ENCODE data around the gene C13orf42.
"Not testable (repeated sequence)": the region's sequence is repeated elsewhere in the genome, so short reads cannot be mapped to it uniquely, and the experiment has no call there.

Gene C13orf42

DNA sequence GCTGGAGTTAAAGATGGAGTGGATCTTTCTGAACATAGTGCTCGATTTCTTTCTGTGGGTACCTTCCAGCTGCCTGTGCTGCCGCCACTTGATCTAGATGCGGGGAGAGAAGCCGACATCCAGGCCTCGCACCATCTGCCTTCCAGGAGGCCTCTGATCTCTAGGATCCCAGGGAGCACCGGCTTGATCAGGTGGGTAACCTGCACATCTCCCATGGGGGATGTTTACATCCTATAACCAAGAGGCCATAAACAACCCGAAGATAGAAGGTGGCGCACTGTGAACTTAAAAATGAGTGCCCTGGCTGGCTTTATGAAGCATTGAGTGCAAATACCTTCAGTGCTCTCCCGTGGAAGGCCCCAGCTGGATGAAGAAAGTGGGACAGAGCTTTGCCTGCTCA, at the start of gene C13orf42:
Gene C13orf42 (minus strand): TSS at position 101 of the 400 bp plus-strand sequence. CDS start 65 bp downstream, at position 36.
- no peak for DNase-seq

GRCh38 chr13:51158880-51159518, 47.9 kb upstream of the C13orf42 start:
- DNase-seq, result no peak

- no peak for DNase-seq
These were observed 47.3 kb upstream of the C13orf42 start for GRCh38 chr13:51158365-51158764.

- DNase-seq, result no peak
These were observed 45.6 kb upstream of the C13orf42 start for GRCh38 chr13:51156648-51157047.

- no peak for DNase-seq
These were observed 44.9 kb upstream of the C13orf42 start for GRCh38 chr13:51155776-51156515.

DNA sequence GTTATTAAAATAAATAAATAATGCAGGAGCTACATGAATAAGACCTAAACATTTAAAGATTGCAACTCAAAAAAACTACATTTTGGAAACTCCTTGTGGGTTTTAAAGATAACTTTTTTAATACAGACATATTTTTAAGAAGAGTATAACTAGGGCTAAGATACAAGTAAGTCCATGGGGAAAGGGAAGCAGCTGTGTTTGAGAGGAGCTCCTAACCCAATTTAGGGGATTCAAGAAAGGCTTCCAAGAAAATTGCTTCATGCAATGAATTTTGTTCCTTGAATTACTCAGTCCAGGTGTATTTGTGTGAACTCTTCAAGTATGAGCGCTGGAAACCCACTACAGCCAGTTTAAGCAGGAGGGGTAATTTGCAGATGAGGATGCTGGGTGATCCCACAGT, 44.1 kb upstream of the C13orf42 start:
- no peak for DNase-seq

GRCh38 chr13:51154029-51154555, 43.0 kb upstream of the C13orf42 start:
- DNase-seq, result no peak

- DNase-seq, result no peak
These were observed 42.5 kb upstream of the C13orf42 start for GRCh38 chr13:51153527-51153926.

- no peak for DNase-seq
These were observed 41.6 kb upstream of the C13orf42 start for GRCh38 chr13:51152701-51153100.

DNA sequence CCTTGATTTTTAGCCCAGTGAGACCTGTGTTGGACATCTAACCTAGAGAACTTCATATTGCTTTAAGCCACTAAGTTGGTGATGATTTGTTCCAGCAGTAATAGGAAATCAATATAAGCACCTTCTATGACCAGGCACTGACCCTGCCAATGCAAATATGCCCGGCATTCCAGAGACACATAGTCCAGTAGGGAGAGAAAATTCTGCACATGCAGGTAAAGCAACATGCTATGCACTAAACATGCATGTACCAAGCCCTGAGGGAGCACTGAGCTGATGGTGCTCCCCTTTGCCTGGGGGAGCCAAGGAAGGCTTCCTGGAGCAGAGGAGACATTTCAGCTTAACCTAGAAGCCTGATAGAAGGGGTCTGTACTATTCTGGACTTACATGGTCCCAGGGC, 40.4 kb upstream of the C13orf42 start:
- no peak for DNase-seq

DNA sequence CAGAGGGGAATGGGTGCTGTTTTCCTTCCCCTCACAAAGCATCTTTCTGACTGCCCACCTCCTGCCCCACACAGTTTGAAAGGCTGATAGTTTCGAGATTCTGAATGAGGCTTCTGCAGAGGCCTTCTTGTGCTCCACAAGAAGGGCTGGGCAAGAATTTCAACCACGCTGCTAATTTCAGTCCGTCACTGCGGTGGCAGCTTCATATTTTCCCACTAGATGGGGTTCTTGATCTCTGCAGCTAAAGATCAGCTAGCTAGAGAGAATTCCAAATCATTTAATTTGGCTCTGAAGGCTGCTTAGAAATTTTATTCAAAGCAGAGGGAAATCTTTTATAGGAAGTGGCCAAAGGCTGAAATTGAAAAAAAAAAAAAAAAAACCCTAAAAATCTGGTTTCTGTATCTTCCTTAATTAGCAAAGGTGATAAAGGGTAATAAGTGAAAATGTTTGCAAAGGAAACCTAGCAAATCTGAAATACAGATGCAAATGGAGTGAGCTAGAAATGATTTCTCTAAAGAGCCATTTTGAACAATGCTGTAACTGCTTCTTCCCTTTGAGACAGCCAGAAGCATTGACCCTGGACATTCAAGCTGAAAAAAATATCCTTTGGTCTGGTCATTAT, 38.0 kb upstream of the C13orf42 start:
- peak; percentile 34 for DNase-seq

GRCh38 chr13:51148223-51148951, 37.3 kb upstream of the C13orf42 start:
- no peak for DNase-seq

GRCh38 chr13:51147732-51148131, 36.7 kb upstream of the C13orf42 start:
- no peak for DNase-seq

DNA sequence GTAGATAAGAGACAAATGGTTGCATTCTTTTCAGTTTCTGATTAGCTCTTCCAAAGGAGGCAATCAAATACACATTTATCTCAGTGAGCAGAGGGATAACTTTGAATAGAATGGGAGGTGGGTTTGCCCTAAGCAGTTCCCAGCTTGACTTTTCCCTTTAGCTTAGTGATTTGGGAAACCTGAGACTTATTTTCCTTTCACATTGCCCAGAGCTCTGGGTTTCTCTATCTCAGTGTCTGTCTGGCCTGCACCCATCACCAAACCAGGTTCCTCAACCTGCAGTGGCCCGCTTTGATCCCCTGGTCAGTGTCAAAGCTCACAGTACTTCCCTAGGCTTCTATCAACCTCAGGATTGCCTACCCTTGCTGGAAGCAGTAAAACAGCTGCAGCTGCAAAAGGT, 35.6 kb upstream of the C13orf42 start:
- no peak for DNase-seq

GRCh38 chr13:51137250-51137649, 26.2 kb upstream of the C13orf42 start:
- no peak for DNase-seq

- no peak for DNase-seq
These were observed 25.4 kb upstream of the C13orf42 start for GRCh38 chr13:51136276-51136980.

DNA sequence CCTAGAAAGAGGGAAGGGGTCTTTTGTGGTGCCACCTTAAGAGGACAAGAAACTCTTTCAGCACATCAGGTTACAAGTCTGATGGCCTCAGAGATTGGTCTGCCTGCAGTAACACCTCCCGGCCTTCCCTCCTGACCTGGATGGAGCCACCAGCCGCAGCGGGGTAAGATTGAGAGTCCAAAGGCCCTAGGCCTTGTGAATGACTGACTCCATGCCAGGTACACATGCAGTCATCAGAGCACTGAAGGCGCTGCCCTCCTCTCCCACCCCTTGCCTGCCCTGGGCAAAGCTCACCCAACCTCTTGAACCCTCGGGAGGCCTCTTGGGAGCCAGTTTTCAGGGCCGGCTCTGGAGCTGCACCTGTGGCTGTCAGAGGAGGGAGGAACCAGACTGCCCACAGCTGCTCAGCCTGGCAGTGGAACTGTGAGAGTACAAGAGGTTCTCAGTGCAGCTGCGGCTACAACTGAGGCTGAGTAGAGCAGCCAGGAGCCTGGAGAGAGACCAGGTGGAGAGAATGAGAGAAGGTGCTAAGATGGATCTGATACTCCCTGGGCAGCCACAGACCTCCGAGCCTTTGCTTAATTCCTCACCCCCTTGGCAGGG, 23.8 kb upstream of the C13orf42 start:
- DNase-seq, result no peak

GRCh38 chr13:51130348-51130747, 19.3 kb upstream of the C13orf42 start:
- no peak for DNase-seq

DNA sequence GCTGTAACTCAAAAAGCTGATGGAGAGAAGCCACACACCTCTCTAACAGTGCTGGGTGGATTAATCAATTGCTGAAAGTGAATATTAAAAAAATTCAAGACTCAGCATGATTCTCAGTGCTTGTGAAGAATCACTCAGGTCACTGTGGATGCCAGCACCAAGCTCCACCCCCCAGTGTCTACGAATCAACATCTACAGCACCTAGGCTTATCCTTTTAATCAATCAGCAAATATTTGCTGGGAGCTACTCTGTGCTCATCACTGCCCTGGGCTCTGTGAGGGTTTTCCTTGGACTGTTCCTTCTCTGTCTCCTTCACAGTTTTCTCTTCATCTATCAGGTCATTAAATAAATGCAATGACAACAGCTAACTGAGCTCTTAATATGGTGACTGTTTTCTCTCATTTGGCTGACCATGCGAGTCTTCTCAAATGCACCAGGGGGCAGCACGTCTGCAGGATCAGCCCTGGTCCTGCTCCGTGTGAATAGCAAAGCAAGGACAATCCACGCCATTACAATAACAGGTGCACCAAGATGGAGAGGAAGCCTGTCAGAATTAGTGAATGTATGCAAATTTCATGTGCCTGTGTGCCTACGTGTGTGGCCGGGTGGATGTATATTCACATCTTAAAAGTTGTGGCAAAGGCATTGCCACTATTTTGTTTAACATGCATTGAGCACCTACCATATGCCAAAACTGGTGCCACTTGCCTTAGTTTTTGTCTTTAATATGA, 14.6 kb upstream of the C13orf42 start:
- no peak for DNase-seq

DNA sequence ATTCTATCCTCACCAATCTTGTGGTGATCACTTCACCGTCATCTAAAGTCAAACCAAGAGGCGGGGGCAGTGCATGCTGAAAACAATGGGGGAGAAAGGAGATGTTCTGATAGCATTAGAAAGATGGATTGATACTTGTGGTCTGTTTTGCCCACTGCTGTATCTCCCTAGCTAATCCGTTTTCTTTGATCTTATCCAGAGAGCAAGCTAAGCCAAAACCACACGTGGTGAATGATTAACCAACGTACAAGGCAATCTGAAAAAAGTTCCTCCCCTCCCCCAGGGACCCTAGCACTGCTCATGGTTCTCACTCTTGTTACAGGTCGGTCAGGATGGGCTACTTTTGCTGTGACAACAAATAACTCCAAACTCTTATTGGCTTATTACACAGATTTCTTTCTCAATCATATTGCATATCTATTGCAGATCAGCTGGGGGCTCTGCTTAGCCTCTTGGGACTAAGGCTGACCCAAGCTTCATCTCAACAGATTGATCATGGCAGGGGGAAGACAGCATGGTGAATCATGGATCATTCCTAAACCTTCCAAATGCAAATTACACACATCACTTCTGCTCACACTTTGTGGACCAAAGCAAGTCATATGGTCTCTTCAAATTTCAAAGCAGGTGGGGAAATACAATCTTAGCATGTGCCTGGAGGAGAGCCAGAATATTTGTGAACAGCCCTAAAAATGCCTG, 11.9 kb upstream of the C13orf42 start:
- DNase-seq, result no peak

- not testable (repeated sequence) for DNase-seq
These were observed 9.8 kb upstream of the C13orf42 start for GRCh38 chr13:51120873-51121272.
